Testis (tissue), 2 donors: ENCODE data around the gene NRP2.

Experiments
- CTCF ChIP-seq, 3 experiments: fragments of 450-650 bp in 2 of 3; fragments of 200-600 bp in 1 of 3; sonication (generic) in 1 of 3; IDR thresholded peaks; one replicate each; pipeline ENCODE4 v1.5.1; 2016 to 2019; ENCODE audit warnings: antibody characterized with exemption in 3 of 3, mild to moderate bottlenecking in 2 of 3, moderate library complexity in 1 of 3
- POLR2A ChIP-seq: fragments of 450-650 bp; IDR thresholded peaks from one replicate; pipeline ENCODE4 v1.6.1; 2017; ENCODE audit warnings: antibody characterized with exemption, mild to moderate bottlenecking, moderate library complexity

GRCh38 chr2:205802941-205803340 is 120.6 kb downstream of the NRP2 start:
- no peak for TF ChIP-seq POLR2A
- no peak for TF ChIP-seq CTCF (IDR thresholded peaks at IDR 0.05)
